Measurements from ENCODE around the gene CRISP2. TPM values are rescaled to one million over a fixed set of nuclear protein-coding genes. Genes with fewer than 3 reads are reported as not detected.

CRISP2 gene
- total RNA-seq, 1 donor from 2014 or later: not detected

GRCh38 chr6:49692534-49692933, 20.8 kb downstream of the CRISP2 start:
- H3F3A ChIP-seq (ENCODE audit: low read depth): no peaks in the 10 kb centered on the region
- no peak for DNase-seq (ENCODE audit: low spot score)
- TF ChIP-seq CTCF (IDR thresholded peaks at IDR 0.05): no peak
- no peak for TF ChIP-seq EZH2phosphoT487 (IDR thresholded peaks at IDR 0.05)
- TF ChIP-seq EZH2 (IDR thresholded peaks at IDR 0.05): no peak
- Mint-ChIP-seq H3K27ac (no peak overlapping the region), H3K27me3 (ENCODE audit: insufficient read depth, low read depth) (no peaks in the 10 kb centered on the region), H3K4me3 (no peak overlapping the region), H3K4me1 (peaks cover 2% of the 10 kb centered on the region), H3K36me3 (no peaks in the 10 kb centered on the region), H3K9me3 (peaks cover 14% of the 10 kb centered on the region)
- no peak overlapping the region for H3K27ac ChIP-seq
- H3K27me3 ChIP-seq: no peaks in the 10 kb centered on the region
- no peaks in the 10 kb centered on the region for H4K20me1 ChIP-seq (ENCODE audit: low read depth)
- no peaks in the 10 kb centered on the region for H3K79me2 ChIP-seq (ENCODE audit: low read depth)
- H3K4me2 ChIP-seq: no peak overlapping the region
- H3K9me3 ChIP-seq (ENCODE audit: low read depth): no peaks in the 10 kb centered on the region
- H3K9ac ChIP-seq: no peak overlapping the region
- H3K36me3 ChIP-seq: no peaks in the 10 kb centered on the region
- H3K4me1 ChIP-seq: no peaks in the 10 kb centered on the region
- H3K4me3 ChIP-seq: no peak overlapping the region
- H2AFZ ChIP-seq (replicated peaks): no peak overlapping the region

GRCh38 chr6:49676671-49677281, 36.6 kb downstream of the CRISP2 start:
- no peak overlapping the region for H3K9ac ChIP-seq
- H2AFZ ChIP-seq (replicated peaks): no peak overlapping the region
- H3K4me1 ChIP-seq: no peaks in the 10 kb centered on the region
- H4K20me1 ChIP-seq (ENCODE audit: low read depth): no peaks in the 10 kb centered on the region
- Mint-ChIP-seq H3K4me1 (no peaks in the 10 kb centered on the region), H3K27me3 (ENCODE audit: insufficient read depth, low read depth) (no peaks in the 10 kb centered on the region), H3K4me3 (no peak overlapping the region), H3K27ac (no peak overlapping the region), H3K9me3 (peaks cover 6% of the 10 kb centered on the region), H3K36me3 (no peaks in the 10 kb centered on the region)
- H3K9me3 ChIP-seq (ENCODE audit: low read depth): no peaks in the 10 kb centered on the region
- H3K27me3 ChIP-seq: no peaks in the 10 kb centered on the region
- no peak for DNase-seq (ENCODE audit: low spot score)
- no peak for TF ChIP-seq EZH2 (IDR thresholded peaks at IDR 0.05)
- TF ChIP-seq EZH2phosphoT487 (IDR thresholded peaks at IDR 0.05): no peak
- no peak for TF ChIP-seq CTCF (IDR thresholded peaks at IDR 0.05)
- H3K27ac ChIP-seq: no peak overlapping the region
- no peaks in the 10 kb centered on the region for H3K36me3 ChIP-seq
- H3K79me2 ChIP-seq (ENCODE audit: low read depth): no peaks in the 10 kb centered on the region
- no peaks in the 10 kb centered on the region for H3F3A ChIP-seq (ENCODE audit: low read depth)
- no peak overlapping the region for H3K4me2 ChIP-seq
- no peak overlapping the region for H3K4me3 ChIP-seq

- H3K4me3 ChIP-seq: no peak overlapping the region
- no peaks in the 10 kb centered on the region for H3K9me3 ChIP-seq (ENCODE audit: low read depth)
- H3K4me2 ChIP-seq: no peak overlapping the region
- no peaks in the 10 kb centered on the region for H3K79me2 ChIP-seq (ENCODE audit: low read depth)
- no peak overlapping the region for H2AFZ ChIP-seq (replicated peaks)
- Mint-ChIP-seq H3K36me3 (no peaks in the 10 kb centered on the region), H3K27me3 (ENCODE audit: insufficient read depth, low read depth) (no peaks in the 10 kb centered on the region), H3K9me3 (peaks cover 9% of the 10 kb centered on the region), H3K27ac (no peak overlapping the region), H3K4me1 (no peaks in the 10 kb centered on the region), H3K4me3 (no peak overlapping the region)
- no peak overlapping the region for H3K27ac ChIP-seq
- H3F3A ChIP-seq (ENCODE audit: low read depth): no peaks in the 10 kb centered on the region
- TF ChIP-seq EZH2 (IDR thresholded peaks at IDR 0.05) (no peak), CTCF (IDR thresholded peaks at IDR 0.05) (no peak), EZH2phosphoT487 (IDR thresholded peaks at IDR 0.05) (no peak)
- no peaks in the 10 kb centered on the region for H3K36me3 ChIP-seq
- no peak overlapping the region for H3K9ac ChIP-seq
- no peak for DNase-seq (ENCODE audit: low spot score)
- no peaks in the 10 kb centered on the region for H3K27me3 ChIP-seq
- no peaks in the 10 kb centered on the region for H3K4me1 ChIP-seq
- no peaks in the 10 kb centered on the region for H4K20me1 ChIP-seq (ENCODE audit: low read depth)
Measured at GRCh38 chr6:49675816-49676215, 37.5 kb downstream of the CRISP2 start.

All from neural progenitor cell (in vitro differentiated cells).